ENCODE measurements around the gene HIGD1C.
"Not testable (repeated sequence)": the region's sequence is repeated elsewhere in the genome, so short reads cannot be mapped to it uniquely, and the experiment has no call there.

The HIGD1C gene

GRCh38 chr12:51013441-51013840, 61.1 kb downstream of the HIGD1C start:
- H3K4me3 ChIP-seq (replicated peaks; ENCODE audit: low read depth, low read length), result no peak overlapping the region
- no peak for TF ChIP-seq CTCF (IDR thresholded peaks at IDR 0.05; ENCODE audit: low read depth, low read length, missing control alignments)
- no peak for DNase-seq (ENCODE audit: extremely low read depth, low read depth)

DNA sequence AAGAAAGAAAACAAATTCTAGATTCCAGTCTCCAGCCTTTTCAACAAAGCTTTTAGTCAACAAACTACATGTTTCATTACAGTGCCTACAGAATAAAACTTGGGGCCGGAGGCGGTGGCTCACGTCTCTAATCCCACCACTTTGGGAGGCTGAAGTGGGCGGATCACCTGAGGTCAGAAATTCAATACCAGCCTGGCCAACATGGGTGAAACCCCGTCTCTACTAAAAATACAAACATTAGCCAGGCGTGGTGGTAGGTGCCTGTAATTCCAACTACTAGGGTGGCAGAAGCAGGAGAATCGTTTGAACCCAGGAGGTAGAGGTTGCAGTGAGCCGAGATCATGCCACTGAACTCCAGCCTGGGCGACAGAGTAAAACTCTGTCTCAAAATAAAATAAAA, 62.1 kb downstream of the HIGD1C start:
- not testable (repeated sequence) for DNase-seq (ENCODE audit: extremely low read depth, low read depth); H3K4me3 ChIP-seq (replicated peaks; ENCODE audit: low read depth, low read length)

GRCh38 chr12:51017452-51017851, 65.1 kb downstream of the HIGD1C start:
- H3K4me3 ChIP-seq (replicated peaks; ENCODE audit: low read depth, low read length), result no peak overlapping the region
- no peak for DNase-seq (ENCODE audit: extremely low read depth, low read depth)
- no peak for TF ChIP-seq CTCF (IDR thresholded peaks at IDR 0.05; ENCODE audit: low read depth, low read length, missing control alignments)

GRCh38 chr12:51018956-51019355, 66.6 kb downstream of the HIGD1C start:
- no peak for TF ChIP-seq CTCF (IDR thresholded peaks at IDR 0.05; ENCODE audit: low read depth, low read length, missing control alignments)
- no peak for DNase-seq (ENCODE audit: extremely low read depth, low read depth)
- no peak overlapping the region for H3K4me3 ChIP-seq (replicated peaks; ENCODE audit: low read depth, low read length)

DNA sequence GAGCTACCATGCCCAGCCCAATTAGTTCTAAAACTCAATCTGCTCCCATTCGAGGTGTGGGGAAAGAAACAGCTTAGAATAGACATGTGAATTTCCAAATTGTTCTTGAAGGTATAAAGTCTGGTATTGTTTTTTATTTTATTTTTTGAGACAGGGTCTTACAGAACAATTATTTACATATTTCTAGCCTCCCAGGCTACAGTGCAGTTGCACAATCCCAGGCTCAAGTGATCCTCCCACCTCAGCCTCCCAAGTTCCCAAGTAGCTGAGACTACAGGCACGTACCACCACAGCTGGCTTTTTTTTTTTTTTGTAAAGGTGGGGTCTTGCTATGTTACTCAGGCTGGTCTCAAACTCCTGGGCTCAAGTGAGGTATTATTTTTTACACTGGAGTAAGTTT, 67.6 kb downstream of the HIGD1C start:
- no peak for DNase-seq (ENCODE audit: extremely low read depth, low read depth)
- TF ChIP-seq CTCF (IDR thresholded peaks at IDR 0.05; ENCODE audit: low read depth, low read length, missing control alignments), result no peak
- H3K4me3 ChIP-seq (replicated peaks; ENCODE audit: low read depth, low read length), result no peak overlapping the region
